Transverse colon (tissue), 4 donors: ENCODE results near the gene FAHD1.

Experiments
- EP300 ChIP-seq: sonication (generic); formaldehyde crosslinking; IDR thresholded peaks from one replicate; pipeline ENCODE4 v1.6.1; 2017; ENCODE audit warnings: antibody characterized with exemption, low read depth
- POLR2A ChIP-seq: fragments of 450-650 bp; IDR thresholded peaks from one replicate; pipeline ENCODE4 v1.6.1; 2016; ENCODE audit warnings: antibody characterized with exemption, mild to moderate bottlenecking, moderate library complexity
- POLR2AphosphoS5 ChIP-seq, 3 donors: sonication (generic); formaldehyde crosslinking; IDR thresholded peaks; one replicate each; pipeline ENCODE4 v1.6.1; 2016; ENCODE audit warnings: antibody characterized with exemption in 3 of 3
- TF ChIP-seq, protein P1 (sequence below), 5 experiments: fragments of 200-600 bp in 3 of 5; fragments of 450-650 bp in 2 of 5; sonication (generic) in 3 of 5; IDR thresholded peaks; 1 replicate in 2 of 5; 2 replicates in 3 of 5; pipeline ENCODE4 v1.5.1; 2016 to 2017; ENCODE audit warnings: antibody characterized with exemption in 5 of 5, inconsistent platforms in 3 of 5, mild to moderate bottlenecking in 2 of 5, moderate library complexity in 1 of 5

DNA sequence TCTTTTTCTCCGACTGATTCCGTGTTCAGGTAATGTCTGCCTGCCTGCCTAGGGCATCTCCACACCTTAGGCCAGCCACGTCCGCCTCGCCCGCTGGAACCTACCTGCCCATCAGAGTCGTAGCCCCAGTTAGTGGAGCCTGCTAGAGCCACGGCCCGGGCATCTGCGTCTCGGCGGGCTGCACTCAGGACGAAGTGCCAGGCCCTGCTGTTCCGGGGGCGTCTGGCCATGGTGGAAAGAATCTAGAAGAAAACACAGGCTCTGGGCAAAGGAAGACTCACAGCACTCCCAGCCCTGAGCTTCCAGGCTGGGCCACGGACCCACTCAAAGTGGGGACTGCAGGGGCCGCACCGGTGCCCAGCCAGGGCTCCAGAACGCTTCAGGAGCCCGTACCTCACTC, 45.8 kb upstream of the FAHD1 start:
- TF ChIP-seq, protein P1, sequence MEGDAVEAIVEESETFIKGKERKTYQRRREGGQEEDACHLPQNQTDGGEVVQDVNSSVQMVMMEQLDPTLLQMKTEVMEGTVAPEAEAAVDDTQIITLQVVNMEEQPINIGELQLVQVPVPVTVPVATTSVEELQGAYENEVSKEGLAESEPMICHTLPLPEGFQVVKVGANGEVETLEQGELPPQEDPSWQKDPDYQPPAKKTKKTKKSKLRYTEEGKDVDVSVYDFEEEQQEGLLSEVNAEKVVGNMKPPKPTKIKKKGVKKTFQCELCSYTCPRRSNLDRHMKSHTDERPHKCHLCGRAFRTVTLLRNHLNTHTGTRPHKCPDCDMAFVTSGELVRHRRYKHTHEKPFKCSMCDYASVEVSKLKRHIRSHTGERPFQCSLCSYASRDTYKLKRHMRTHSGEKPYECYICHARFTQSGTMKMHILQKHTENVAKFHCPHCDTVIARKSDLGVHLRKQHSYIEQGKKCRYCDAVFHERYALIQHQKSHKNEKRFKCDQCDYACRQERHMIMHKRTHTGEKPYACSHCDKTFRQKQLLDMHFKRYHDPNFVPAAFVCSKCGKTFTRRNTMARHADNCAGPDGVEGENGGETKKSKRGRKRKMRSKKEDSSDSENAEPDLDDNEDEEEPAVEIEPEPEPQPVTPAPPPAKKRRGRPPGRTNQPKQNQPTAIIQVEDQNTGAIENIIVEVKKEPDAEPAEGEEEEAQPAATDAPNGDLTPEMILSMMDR (IDR thresholded peaks at IDR 0.05): no peak
- TF ChIP-seq POLR2A (no peak), EP300 (no peak), POLR2AphosphoS5 (IDR thresholded peaks at IDR 0.05) (no peak)
